Measurements from ENCODE around the gene TPRG1L. TPM values are rescaled to one million over a fixed set of nuclear protein-coding genes. Genes with fewer than 3 reads are reported as not detected.

Gene TPRG1L
- total RNA-seq, 1 donor from 2014 or later = 44.3 TPM

GRCh38 chr1:3671371-3672180 is 46.8 kb downstream of the TPRG1L start:
- DNase-seq (ENCODE audit: low spot score) = peak; percentile 57
- intact Hi-C loops (cut with DNase I) = no loop called here

DNA sequence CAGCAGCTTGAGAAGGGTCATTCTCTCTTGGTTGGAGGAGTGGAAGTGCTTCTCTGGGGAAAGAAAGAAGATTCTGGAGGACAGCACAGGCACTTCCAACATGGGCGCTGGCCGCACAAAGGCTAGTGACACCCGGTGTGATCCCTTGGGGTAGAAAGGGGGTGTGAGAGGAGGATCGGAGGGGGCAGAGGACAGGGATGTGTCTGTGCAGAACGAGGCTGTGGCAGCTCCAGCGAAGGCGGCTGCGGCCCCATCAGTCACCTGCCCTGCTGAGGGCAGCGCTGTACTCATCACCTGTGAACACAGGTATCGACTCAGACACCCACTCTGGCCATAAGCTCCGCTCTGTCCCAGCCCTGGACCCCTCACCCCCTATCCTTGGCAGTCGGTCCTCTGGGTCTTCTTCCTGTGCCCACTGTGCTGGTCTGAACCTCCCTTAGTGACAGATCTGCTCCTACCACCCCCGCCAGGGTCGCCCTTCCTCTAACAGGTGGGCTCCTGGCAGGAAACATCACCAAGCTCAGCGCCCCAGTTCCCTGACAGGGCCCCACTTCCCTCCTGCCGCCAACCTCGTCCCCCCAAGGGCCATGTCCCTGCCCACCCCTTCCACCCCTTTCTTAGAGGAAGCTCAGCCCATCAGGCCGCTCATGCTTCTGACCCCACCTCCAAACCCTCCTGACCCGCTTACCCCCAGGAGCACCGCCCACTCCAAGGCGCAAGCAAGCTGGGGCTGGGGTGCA is 47.6 kb downstream of the TPRG1L start:
- DNase-seq (ENCODE audit: low spot score) = peak; percentile 41
- intact Hi-C loops (cut with DNase I) = no loop called here

DNA sequence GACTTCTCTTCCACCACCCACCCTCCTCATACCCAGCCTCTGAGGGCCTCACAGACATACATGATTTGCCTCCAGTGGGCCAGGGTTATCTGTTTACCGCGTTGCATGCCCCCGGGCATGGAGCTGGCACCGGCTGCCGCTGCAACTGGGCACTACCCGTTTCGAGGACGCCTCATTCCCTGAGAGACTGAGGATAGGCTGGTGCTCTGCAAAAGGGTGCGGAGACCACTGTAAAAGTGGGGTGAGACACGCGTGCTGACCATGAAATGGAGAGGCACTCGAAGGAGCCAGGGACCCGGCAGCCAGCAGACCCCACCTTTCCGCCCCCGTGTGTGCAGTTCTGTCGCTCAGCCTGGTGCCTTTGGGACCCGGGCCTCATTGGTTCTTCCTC is 48.2 kb downstream of the TPRG1L start:
- DNase-seq (ENCODE audit: low spot score) = no peak
- intact Hi-C loops (cut with DNase I) = no loop called here

- intact Hi-C loops (cut with DNase I) = no loop called here
- no peak for DNase-seq (ENCODE audit: low spot score)
Observed at GRCh38 chr1:3673381-3674099, 48.7 kb downstream of the TPRG1L start.

- intact Hi-C loops (cut with DNase I) = no loop called here
- no peak for DNase-seq (ENCODE audit: low spot score)
Observed at GRCh38 chr1:3674100-3675094, 49.6 kb downstream of the TPRG1L start.

GRCh38 chr1:3675436-3675835 is 50.6 kb downstream of the TPRG1L start:
- DNase-seq (ENCODE audit: low spot score) = no peak
- intact Hi-C loops (cut with DNase I) = no loop called here

GRCh38 chr1:3676581-3677470 is 52.0 kb downstream of the TPRG1L start:
- DNase-seq (ENCODE audit: low spot score) = no peak
- intact Hi-C loops (cut with DNase I) = no loop called here

DNA sequence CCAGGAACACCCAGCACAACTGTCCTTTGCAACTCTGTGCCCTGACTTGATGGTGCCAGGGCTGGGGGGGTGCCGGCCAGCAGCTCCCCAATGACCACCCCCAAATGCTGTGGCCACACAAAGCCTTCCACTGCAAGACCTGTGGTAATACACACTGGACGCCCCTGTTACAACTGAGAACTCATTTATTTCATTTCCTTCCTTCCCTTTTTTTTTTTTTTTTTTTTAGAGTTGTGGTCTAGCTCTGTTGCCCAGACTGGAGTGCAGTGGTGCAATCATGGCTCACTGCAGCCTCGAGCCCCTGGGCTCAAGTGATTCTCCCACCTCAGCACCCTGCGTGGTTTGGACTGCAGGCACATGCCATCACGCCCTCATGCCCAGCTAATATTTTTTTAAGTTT is 52.7 kb downstream of the TPRG1L start:
- intact Hi-C loops (cut with DNase I) = no loop called here
- no peak for DNase-seq (ENCODE audit: low spot score)

GRCh38 chr1:3678361-3679097 is 53.7 kb downstream of the TPRG1L start:
- intact Hi-C loops (cut with DNase I) = no loop called here
- DNase-seq (ENCODE audit: low spot score) = no peak

DNA sequence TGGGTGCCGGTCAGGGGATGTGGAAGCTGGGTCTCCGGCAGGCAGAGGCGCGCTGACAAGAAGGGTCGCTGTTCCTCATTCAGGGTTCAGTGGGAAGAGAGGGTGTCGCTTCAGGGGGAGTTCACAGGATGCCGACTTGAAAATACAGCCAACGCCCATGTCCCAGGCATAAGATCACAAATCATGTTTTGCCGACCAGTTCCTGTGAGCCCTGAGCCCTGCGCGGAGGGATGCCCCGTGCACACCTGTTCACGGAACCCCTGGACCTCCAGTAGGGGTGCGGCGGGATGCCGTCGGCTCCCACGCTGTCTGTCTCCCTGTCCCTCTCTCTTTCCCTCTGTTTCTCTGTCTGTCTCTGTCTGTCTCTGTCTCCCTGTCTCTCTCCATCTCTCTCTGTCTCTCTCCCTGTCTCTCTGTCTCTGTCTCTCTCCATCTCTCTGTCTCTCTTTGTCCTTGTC is 54.3 kb downstream of the TPRG1L start:
- DNase-seq (ENCODE audit: low spot score) = no peak
- intact Hi-C loops (cut with DNase I) = no loop called here

Other genes with a start within 250 kb of the TPRG1L start
- gene ARHGEF16, start 170.3 kb upstream of the TPRG1L start, total RNA-seq = 0.57 TPM
- gene MEGF6, start 13.5 kb upstream of the TPRG1L start, total RNA-seq = 9.3 TPM
- 14.3 TPM for gene WRAP73, start 25.1 kb downstream of the TPRG1L start, total RNA-seq
- 0.30 TPM for gene TP73, start 27.5 kb downstream of the TPRG1L start, total RNA-seq
- not detected for gene CCDC27, start 127.4 kb downstream of the TPRG1L start, total RNA-seq
- 8.0 TPM for gene SMIM1, start 147.7 kb downstream of the TPRG1L start, total RNA-seq
- gene LRRC47, start 171.5 kb downstream of the TPRG1L start, total RNA-seq = 63.1 TPM
- gene CEP104, start 232.2 kb downstream of the TPRG1L start, total RNA-seq = 32.0 TPM
- gene DFFB, start 232.5 kb downstream of the TPRG1L start, total RNA-seq = 2.9 TPM